Measurements from ENCODE around the gene CHCT1.
A peak's percentile ranks its signal among the peaks of the same experiment; 100 is the strongest.

Gene CHCT1

DNA sequence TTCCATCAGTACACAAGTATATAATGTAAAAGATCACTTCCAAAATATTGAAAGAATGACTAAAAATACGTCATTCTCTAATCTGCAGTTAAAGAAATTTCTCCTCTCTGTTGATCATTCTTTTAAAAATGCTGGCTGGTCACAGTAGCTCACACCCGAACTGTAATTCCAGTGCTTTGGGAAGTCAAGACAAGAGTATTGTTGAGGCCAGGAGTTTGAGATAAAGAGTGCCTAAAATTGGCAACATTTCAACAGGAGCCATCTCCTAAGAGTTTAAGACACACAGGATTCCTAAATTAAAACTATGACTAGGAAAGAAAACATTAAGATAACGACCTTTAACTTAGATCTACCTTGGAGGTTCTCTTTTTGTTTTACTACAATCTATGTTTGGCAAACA, 25.9 kb upstream of the CHCT1 start:
- no peaks in the 10 kb centered on the region for H4K20me1 ChIP-seq (ENCODE audit: control insufficient read depth, insufficient read depth, low read depth, low read length)
- H3K9me3 ChIP-seq (ENCODE audit: control insufficient read depth, insufficient read depth, low read length): no peaks in the 10 kb centered on the region
- peaks cover 4% of the 10 kb centered on the region; the same call in 1 of the 2 replicates for H3K36me3 ChIP-seq (ENCODE audit: control insufficient read depth, low read length)
- H3K27me3 ChIP-seq (ENCODE audit: control insufficient read depth, low read length): peaks cover 12% of the 10 kb centered on the region
- H3K4me1 ChIP-seq (ENCODE audit: control insufficient read depth, low read length): peaks cover 26% of the 10 kb centered on the region
- H3F3A ChIP-seq (ENCODE audit: control insufficient read depth, insufficient read depth): peaks cover 25% of the 10 kb centered on the region
- TF ChIP-seq EZH2phosphoT487 (IDR thresholded peaks at IDR 0.05; ENCODE audit: borderline replicate concordance, low read length): no peak
- TF ChIP-seq, protein P1, sequence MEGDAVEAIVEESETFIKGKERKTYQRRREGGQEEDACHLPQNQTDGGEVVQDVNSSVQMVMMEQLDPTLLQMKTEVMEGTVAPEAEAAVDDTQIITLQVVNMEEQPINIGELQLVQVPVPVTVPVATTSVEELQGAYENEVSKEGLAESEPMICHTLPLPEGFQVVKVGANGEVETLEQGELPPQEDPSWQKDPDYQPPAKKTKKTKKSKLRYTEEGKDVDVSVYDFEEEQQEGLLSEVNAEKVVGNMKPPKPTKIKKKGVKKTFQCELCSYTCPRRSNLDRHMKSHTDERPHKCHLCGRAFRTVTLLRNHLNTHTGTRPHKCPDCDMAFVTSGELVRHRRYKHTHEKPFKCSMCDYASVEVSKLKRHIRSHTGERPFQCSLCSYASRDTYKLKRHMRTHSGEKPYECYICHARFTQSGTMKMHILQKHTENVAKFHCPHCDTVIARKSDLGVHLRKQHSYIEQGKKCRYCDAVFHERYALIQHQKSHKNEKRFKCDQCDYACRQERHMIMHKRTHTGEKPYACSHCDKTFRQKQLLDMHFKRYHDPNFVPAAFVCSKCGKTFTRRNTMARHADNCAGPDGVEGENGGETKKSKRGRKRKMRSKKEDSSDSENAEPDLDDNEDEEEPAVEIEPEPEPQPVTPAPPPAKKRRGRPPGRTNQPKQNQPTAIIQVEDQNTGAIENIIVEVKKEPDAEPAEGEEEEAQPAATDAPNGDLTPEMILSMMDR (IDR thresholded peaks at IDR 0.05; ENCODE audit: low read depth, low read length, poor library complexity, severe bottlenecking): no peak
- H3K4me2 ChIP-seq (ENCODE audit: low read length): no peak overlapping the region
- H3K27ac ChIP-seq (ENCODE audit: low read depth, low read length): no peak overlapping the region
- no peak overlapping the region for H3K4me3 ChIP-seq (ENCODE audit: low read length)
- no peaks in the 10 kb centered on the region for H3K9me2 ChIP-seq (replicated peaks; ENCODE audit: control insufficient read depth, low read length)
- peaks cover 10% of the 10 kb centered on the region for H3K79me2 ChIP-seq (ENCODE audit: control insufficient read depth, low read length)

DNA sequence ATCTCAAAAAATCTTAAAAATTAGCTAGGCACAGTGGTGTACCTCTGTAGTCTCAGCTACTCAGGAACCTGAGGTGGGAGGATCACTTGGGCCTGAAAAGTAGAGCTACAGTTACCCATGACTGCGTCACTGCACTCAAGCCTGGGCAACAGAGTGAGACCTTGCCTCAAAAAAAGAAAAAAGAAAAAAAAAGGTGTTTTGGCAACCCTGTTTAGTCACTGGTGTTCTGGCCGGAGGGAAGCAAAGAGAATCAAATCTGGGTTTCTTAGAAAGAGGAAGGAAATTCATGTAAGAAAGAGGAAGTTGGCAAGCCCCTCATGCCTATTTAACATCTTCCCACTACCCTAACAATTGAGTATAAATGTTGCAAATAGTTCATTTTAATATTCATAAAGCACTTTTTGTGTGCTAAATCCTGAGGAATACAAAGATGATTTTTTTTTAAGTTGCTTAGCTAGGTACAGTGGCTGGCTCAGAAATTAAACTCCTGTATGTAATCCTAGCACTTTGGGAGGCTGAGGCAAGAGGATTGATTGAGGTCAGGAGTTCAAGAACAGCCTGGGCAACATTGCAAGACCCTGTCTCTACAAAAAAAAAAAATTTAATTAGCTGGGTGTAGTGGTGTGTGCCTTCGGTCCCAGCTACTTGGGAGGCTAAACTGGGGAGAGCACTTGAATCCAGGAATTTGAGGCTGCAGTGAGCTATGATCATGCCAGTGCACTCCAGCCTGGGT, 23.9 kb upstream of the CHCT1 start:
- Histone ChIP-seq H3K36me3 (ENCODE audit: control insufficient read depth, low read length) (no peaks in the 10 kb centered on the region), H3K9me3 (ENCODE audit: control insufficient read depth, insufficient read depth, low read length) (no peaks in the 10 kb centered on the region), H3K79me2 (ENCODE audit: control insufficient read depth, low read length) (no peaks in the 10 kb centered on the region), H4K20me1 (ENCODE audit: control insufficient read depth, insufficient read depth, low read depth, low read length) (no peaks in the 10 kb centered on the region), H3K4me1 (ENCODE audit: control insufficient read depth, low read length) (peaks cover 19% of the 10 kb centered on the region), H3K27ac (ENCODE audit: low read depth, low read length) (no peak overlapping the region), H3K9me2 (replicated peaks; ENCODE audit: control insufficient read depth, low read length) (no peaks in the 10 kb centered on the region), H3F3A (ENCODE audit: control insufficient read depth, insufficient read depth) (peaks cover 18% of the 10 kb centered on the region), H3K4me3 (ENCODE audit: low read length) (no peak overlapping the region), H3K27me3 (ENCODE audit: control insufficient read depth, low read length) (peaks cover 16% of the 10 kb centered on the region), H3K4me2 (ENCODE audit: low read length) (peak overlapping the region; percentile 23; the same call in 1 of the 2 replicates)
- TF ChIP-seq, protein P1 (IDR thresholded peaks at IDR 0.05; ENCODE audit: low read depth, low read length, poor library complexity, severe bottlenecking): no peak
- TF ChIP-seq EZH2phosphoT487 (IDR thresholded peaks at IDR 0.05; ENCODE audit: borderline replicate concordance, low read length): no peak

DNA sequence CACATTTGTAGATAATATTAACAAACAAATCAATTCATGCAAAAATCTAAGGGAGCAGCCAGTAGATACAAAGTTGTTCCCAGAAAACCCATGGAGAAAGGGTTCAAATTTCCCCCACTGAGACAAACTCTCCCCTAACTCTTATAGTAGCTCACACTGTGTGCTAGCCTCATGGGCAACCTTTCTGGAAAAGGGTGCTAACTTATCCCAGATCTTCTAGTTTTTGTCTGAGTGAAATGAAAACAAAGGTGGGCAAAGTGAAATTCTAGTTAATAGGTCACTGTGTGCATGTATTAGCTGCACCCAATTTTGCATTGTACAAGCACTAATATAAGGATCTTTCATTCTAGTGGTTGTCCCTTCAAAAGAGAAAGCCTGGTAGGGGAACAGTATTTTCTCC, 20.5 kb upstream of the CHCT1 start:
- Histone ChIP-seq H4K20me1 (ENCODE audit: control insufficient read depth, insufficient read depth, low read depth, low read length) (no peaks in the 10 kb centered on the region), H3K27ac (ENCODE audit: low read depth, low read length) (no peak overlapping the region), H3K4me1 (ENCODE audit: control insufficient read depth, low read length) (peaks cover 19% of the 10 kb centered on the region), H3K4me2 (ENCODE audit: low read length) (no peak overlapping the region), H3K27me3 (ENCODE audit: control insufficient read depth, low read length) (peaks cover 19% of the 10 kb centered on the region), H3K36me3 (ENCODE audit: control insufficient read depth, low read length) (no peaks in the 10 kb centered on the region), H3K9me3 (ENCODE audit: control insufficient read depth, insufficient read depth, low read length) (no peaks in the 10 kb centered on the region), H3K79me2 (ENCODE audit: control insufficient read depth, low read length) (no peaks in the 10 kb centered on the region), H3F3A (ENCODE audit: control insufficient read depth, insufficient read depth) (peaks cover 12% of the 10 kb centered on the region), H3K9me2 (replicated peaks; ENCODE audit: control insufficient read depth, low read length) (no peaks in the 10 kb centered on the region), H3K4me3 (ENCODE audit: low read length) (no peak overlapping the region)
- no peak for TF ChIP-seq EZH2phosphoT487 (IDR thresholded peaks at IDR 0.05; ENCODE audit: borderline replicate concordance, low read length)
- TF ChIP-seq, protein P1 (IDR thresholded peaks at IDR 0.05; ENCODE audit: low read depth, low read length, poor library complexity, severe bottlenecking): no peak
